ENCODE data around the gene GMEB2.
"Not testable (repeated sequence)": the region's sequence is repeated elsewhere in the genome, so short reads cannot be mapped to it uniquely, and the experiment has no call there.

Gene GMEB2

DNA sequence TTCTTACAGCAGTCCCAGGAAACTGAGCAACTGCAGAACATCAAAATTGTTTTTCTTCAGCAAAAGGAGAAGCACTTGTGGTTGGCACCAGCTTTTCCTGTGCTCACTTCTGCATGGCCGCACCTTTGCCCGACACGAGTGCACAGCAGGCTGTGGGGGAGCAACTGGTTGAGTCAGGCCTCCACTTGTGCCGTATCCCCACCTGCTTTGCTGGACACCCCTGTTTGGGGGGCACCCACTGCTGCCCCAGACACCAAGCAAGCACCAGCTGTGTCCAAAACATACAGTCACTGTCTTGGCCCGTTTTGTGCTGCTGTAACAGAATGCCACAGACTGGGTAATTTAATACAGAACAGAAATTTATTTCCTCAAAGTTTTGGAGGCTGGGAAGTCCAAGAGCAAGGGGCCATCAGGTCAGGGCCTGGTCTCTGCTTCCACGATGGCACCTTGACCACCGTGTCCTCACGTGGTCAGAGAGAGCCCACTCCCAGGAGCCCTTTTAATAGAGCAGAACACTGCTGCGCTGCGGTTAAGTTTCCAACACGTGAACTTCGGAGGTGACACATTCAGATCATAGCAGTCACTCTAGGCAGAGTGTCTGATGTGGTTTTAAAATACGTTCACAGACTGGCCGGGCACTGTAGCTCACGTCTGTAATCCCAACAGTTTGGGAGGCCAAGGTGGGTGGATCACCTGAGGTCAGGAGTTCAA, 8.7 kb upstream of the GMEB2 start:
- peak; percentile 77 for DNase-seq

DNA sequence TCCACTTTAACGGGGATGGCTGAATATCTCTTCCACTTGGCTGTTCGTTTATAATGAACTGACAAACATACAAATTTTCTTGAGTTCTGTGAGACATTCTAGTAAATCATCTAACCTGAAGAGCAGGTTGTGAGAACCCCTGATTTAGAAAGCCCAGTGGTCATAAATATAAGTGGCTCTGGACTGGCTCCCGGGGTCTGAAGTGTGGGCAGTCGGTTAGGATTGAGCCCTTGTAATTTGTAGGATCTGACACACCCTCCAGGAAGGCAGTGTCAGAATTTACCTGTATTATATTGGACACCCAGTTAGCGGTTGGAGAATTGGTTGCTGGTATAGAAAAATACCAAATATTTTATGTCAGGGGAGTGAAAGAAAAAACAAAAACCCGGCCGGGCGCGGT, 6.8 kb upstream of the GMEB2 start:
- no peak for DNase-seq

GRCh38 chr20:63631426-63631825, 4.5 kb upstream of the GMEB2 start:
- DNase-seq, result not testable (repeated sequence)

- not testable (repeated sequence) for DNase-seq
Measured at GRCh38 chr20:63630956-63631355, 4.1 kb upstream of the GMEB2 start.

DNA sequence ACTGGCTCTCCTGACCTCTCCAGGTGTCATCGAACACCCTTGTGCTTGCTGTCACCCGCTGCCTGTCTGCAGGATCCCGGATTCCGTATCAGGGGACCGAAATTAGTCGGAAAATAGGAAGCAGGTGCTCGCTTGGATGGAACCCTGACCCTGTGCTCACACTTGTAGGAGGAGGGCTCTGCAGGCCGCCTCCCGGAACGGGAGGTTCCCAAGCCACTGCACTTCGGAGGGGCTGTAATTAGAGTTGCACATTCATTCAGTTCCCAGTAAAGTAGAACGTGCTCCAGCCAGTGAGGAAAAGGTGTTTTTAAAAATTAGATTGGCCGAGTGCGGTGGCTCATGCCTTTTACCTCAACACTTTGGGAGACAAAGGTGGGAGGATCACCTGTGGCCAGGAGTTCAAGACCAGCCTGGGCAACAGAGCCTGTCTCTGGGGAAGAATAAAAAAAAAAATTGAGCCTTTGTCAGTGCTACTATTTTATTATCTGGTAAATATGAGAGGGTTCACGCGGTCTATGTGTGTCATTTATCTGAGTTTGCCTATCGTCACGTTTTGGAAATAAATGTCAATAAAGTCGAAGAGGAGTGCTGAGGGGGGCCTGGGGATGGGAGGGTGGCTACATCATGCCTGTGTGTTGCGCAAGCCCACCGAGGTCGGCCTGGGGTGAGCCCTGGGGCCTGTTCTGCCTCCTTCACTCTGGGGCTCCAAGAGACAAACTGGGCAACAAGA, 1.5 kb upstream of the GMEB2 start:
- peak; percentile 70 for DNase-seq

GRCh38 chr20:63627751-63628245, 897 bp upstream of the GMEB2 start:
- DNase-seq, result no peak

- DNase-seq, result peak; percentile 97
Measured at GRCh38 chr20:63627129-63627750, 339 bp upstream of the GMEB2 start.

DNA sequence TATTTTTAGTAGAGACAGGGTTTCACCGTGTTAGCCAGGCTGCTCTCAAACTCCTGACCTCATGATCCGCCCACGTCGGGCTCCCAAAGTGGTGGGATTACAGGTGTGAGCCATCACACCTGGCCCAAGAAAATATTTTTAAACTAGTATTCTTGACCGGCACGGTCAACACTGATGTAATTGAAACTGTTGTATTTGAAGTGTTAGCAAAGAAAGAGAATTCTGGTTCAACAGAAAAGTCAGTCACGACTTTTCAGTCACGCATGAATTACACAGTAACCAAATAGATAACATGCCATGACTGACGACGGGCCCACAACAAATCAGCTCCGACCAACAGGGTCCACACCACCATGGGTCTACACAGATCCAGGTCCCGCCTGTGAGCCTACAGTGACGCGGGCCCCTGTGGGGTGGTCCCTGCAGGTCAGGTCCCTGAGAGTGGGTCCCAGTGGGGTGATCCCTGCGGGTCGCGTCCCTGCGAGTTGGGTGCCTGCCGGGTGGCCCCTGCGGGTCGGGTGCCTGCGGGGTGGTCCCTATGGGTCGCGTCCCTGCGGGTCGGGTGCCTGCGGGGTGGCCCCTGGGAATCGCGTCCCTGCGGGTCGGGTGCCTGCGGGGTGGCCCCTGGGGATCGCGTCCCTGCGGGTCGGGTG, 1.0 kb downstream of the GMEB2 start:
- DNase-seq, result peak; percentile 52

- DNase-seq, result no peak
Measured at GRCh38 chr20:63624486-63624885, 2.4 kb downstream of the GMEB2 start.

DNA sequence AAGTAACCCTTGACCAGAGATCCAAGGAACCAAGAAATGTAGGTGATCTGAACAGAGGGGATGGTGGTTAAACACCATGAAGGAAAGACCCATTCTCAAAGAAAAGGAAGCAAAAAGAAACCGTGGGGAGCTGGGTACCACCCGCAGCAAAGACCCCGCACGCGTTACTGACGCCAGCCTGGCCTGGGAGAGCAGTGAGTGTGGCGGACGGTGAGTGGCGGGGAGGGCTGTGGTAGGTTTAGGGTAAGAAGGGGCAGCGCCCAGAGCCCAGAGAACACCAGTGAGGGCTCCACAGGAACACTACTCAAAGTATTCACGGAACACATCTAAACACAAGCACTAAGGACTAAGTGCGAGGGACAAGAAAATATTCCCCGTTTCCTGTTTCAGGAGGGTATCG, 4.2 kb downstream of the GMEB2 start:
- no peak for DNase-seq

GRCh38 chr20:63622096-63622495, 4.8 kb downstream of the GMEB2 start:
- DNase-seq, result no peak

- DNase-seq, result no peak
Measured at GRCh38 chr20:63620991-63621390, 5.9 kb downstream of the GMEB2 start.

GRCh38 chr20:63619505-63619904, 7.4 kb downstream of the GMEB2 start:
- DNase-seq, result no peak

DNA sequence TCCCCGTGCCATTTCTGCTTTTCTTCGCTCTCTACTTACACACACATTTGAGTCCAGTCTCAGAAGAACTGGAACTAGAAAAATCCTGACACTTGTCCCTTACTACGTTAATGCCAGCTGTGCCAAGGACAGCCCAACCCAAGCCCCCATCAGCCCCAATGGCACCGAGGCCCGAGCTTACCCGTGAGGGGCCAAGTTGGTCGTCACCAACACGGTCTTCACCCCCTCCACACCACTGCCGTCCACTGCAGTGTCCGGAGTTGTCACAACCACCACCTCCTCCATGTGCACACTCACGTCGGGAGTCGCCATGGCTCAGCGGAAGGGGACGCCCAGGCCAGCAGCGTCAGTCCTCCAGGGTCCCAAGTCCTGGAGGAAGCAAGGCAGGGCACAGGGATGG, 7.8 kb downstream of the GMEB2 start:
- DNase-seq, result no peak

- DNase-seq, result no peak
Measured at GRCh38 chr20:63618291-63618980, 8.5 kb downstream of the GMEB2 start.

DNA sequence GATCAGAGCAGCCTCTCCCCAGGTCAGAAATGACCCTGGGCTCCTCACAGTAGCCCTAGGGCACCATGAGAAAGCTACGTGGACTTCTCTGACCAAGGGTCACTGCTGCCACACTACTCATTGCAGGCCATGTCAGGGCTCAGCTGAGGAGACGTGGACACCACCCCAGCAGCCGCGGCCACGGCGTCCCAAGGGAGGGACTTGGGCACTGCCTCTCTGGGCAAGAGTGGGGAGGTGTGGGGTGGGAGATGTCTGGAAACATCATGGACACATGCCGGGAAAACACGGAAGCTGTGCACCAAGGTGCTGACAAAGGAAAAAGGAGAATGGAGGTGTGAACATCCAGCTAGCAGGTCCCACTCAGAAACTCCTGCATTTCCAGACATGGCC, 9.0 kb downstream of the GMEB2 start:
- no peak for DNase-seq

DNA sequence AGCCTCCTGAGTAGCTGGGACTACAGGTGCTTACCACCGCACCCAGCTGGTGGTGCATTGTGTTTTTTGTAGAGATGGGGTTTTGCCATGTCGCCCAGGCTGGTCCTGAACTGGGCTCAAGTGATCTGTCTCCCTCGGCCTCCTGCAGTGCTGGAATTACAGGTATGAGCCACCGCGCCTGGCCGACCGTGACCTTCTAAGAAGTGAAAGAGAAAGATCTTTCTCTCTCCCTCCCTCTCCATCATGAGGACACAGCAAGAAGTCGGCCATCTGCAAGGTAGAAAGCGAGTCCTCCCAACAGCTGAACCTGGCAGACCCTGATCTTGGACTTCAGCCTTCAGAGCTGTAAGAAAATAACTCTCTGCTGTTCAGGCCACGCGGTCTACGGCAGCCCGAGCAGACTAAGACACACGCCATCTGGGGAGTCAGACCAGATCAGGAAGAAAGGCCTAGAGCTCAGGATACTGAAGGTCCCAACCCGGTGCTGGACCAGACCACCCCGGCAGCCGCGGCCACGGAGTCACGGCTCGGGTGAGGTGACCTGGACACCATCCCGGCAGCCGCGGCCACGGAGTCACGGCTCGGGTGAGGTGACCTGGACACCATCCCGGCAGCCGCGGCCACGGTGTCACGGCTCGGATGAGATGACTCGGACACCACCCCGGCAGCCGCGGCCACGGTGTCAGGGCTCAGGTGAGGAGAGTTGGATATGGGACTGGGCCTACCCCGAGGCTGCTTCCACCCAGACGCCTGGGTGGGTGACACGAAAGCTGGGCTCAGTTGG, 9.6 kb downstream of the GMEB2 start:
- DNase-seq, result no peak

GRCh38 chr20:63613863-63614594, 12.9 kb downstream of the GMEB2 start:
- DNase-seq, result peak; percentile 29

DNA sequence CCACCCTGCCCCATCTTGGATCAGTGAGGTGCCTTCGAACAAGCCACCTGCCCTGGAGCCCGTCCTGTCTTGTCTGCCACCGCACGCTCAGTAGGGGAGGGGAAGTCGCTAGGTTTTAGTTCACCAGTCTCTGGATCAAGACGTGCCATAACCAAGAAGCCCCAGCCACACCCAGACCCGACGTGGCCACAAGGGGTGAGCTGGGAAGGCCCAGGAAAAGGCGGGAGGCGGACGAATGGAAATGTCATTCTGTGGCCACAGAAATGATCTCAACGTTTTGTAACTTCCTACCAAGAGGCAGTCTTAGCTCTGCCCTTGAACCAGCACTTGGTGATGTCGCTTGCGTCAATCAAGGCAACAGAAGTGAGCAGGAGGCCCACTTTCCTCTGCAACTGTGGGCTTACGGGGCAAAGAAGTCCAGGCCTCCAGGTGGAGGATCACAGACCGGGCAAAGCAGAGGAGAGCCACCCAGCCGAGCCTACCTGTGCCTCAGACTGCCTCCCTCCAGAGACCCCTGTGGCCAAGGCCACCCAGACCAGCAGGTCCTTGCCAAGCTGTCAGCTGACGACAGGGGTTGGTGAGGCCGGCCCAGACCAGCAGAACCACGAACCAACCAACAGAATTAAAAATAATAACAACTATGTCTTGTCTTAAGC, 14.5 kb downstream of the GMEB2 start:
- DNase-seq, result no peak

- no peak for DNase-seq
Measured at GRCh38 chr20:63611646-63612045, 15.3 kb downstream of the GMEB2 start.
